Midbrain (tissue), 1 donor: ENCODE results near the gene FBXL17.

Source experiments
- DNase-seq: peaks from one replicate; lab custom pipeline; 2025; lab: John Stamatoyannopoulos, UW

Gene FBXL17

DNA sequence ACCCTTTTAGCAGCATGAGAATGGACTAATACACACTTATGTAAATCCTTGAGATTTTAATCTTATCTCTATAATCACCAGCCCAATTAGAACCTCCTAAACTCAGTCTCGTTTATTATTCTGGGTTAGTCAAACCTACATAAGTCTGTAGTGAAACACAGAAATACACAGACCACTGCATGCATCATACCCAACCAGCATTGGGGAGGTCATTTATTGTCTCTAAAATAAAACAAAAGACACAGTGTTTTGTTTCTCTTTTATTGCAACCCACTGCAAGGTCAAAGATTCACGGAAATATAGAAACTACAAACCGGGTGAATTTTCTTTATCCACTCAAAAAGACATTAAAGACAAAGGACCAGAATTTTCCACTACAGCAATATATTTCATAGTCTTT, 523.1 kb downstream of the FBXL17 start:
- DNase-seq, result no peak

GRCh38 chr5:107858324-107858723, 523.6 kb downstream of the FBXL17 start:
- DNase-seq, result no peak

- DNase-seq, result no peak
Measured at GRCh38 chr5:107857785-107858184, 524.1 kb downstream of the FBXL17 start.

DNA sequence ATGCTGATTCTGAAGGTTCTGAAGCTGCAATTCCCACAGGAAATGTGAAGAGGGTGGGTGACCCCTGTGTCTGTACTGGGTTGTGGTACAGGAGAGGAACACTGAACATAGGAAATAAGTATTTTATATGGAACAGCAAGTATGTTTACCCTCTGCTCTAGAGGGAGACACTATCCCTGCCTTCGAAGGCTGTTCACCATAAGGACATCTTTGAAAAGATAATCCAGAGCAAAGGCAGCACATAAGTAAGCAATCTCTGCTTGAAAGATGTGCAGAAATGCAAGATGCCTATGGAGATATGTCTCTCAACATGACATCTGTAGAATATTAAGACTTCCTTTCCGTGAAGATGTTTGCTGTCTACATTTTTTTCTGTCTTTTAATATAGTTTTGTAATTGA, 526.7 kb downstream of the FBXL17 start:
- no peak for DNase-seq

- DNase-seq, result no peak
Measured at GRCh38 chr5:107853696-107854095, 528.2 kb downstream of the FBXL17 start.

DNA sequence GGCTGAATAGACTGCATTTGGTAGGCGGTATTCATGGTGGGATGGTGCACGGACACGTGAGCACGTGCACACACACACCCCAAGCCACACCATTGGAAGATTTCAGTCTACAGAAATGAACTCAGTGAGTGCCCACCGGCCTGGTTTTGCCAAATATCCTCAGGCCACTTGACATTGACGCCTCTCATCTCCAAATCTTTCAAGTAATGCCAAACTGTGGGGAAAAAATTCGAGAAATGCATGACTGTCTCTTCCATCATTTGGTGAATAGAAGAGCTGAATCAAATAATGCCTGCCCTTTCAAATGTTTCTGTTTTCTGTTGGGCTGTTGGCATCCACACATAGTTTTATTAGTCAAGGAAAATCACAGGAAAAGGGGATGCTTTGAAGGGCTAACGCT, 528.9 kb downstream of the FBXL17 start:
- no peak for DNase-seq

DNA sequence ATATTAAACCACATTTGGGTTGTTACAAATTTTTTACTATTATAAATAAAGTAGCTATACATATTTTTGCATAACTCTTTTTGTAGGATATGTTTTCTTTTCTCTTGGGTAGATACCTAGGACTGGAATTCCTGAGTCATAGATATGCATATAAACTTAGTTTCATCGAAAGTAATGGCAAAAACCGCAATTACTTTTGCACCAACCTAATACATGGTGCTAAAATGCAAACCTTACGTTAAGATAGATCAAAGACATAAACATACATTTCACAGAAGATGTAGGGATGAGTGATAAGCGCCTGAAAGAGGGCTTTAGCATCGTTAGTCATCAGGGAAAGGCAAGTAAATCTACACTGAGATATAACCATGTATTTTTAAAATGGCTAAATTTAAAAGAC, 532.8 kb downstream of the FBXL17 start:
- no peak for DNase-seq

- DNase-seq, result no peak
Measured at GRCh38 chr5:107840592-107840991, 541.3 kb downstream of the FBXL17 start.

- no peak for DNase-seq
Measured at GRCh38 chr5:107840161-107840560, 541.7 kb downstream of the FBXL17 start.

DNA sequence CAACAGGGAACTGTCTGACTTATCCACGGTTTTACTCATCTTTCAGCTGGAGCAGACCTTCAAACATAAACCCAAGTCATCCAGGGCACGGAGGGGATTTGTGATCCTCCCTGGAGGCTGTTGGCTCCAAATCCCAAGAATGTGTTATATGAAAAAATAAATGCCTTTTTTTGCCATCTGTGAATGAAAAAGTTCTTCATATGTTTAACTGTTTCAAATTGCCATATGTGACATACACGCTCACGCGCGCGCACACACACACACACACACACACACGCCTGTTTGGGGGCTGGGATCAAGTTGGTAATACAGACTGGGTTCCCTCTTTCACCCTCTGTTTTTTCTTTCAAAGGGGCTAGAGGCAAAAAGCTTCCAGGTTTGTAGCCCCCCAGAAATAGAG, 546.8 kb downstream of the FBXL17 start:
- DNase-seq, result no peak

DNA sequence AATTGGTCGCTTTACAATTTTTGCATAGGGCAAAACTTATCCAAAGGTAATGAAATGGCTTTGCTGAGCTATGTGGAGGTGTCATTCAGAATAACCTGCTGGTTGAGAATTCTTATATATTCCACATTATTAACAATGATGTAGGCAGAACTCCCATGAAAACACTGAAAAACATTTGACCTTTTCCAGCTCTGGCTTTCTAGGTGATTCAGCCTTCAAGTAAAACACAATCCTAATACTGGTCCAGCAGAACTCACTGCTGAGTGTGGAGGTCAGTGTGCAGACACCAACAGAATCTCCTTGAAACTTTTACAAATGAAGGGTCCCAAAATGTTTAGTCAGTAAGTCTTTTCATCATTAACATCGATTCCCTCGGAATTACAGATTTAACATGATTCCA, 549.2 kb downstream of the FBXL17 start:
- DNase-seq, result no peak

DNA sequence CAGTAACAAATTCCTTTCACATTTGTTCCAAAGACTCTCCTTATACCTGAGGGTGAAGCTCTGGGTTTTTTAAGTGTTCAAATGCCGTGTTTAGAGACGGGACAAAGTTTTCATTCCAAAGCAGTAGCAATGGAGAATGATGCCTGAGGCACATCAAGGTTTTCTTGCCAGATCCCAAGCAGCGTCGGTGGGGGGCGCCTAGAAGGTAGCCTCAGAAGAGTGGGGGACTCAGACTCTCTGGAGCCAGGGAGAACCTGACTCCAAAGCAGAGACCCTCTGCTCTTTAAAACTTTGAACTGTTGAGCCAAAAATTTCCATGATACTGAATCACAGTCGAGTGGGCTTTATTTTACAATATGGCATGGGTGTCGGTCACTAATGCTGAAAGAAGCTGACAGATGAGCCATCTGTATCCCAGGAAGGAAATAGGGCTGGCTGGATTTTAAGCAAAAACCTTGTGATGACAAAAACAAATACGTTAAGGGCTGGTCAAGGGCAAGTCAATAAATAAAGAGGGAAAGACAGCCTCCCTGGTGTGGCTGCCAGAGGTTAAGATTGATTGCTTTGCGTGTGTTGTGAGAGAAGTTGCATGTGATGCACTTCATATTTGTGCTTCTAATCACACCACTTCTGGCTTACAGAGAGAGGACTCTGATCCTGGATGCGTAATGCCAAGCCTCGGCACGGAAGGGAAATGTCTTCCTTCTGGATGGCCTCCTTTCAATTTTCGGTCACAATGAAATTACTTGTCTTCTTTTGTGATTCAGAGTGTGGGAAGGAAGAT, 550.1 kb downstream of the FBXL17 start:
- no peak for DNase-seq

DNA sequence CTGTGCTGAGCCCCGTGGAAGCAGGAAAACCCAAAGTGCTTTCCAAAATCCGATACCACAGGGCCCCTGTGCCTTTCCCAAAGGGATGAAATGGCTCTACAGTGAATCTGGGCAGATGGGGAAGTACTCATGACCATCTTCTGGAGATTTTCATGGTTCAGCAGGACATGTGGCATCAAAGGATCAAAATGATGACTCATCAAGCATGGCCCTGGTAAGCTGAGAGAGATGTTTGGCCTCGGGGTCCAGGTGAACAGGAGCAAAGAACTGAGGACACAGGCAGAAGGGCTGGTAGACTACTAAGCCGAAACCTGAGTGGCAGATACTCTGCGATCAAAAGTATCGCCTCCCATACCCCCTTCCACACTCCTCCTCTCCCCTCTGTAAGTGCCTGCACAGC, 551.1 kb downstream of the FBXL17 start:
- DNase-seq, result no peak

DNA sequence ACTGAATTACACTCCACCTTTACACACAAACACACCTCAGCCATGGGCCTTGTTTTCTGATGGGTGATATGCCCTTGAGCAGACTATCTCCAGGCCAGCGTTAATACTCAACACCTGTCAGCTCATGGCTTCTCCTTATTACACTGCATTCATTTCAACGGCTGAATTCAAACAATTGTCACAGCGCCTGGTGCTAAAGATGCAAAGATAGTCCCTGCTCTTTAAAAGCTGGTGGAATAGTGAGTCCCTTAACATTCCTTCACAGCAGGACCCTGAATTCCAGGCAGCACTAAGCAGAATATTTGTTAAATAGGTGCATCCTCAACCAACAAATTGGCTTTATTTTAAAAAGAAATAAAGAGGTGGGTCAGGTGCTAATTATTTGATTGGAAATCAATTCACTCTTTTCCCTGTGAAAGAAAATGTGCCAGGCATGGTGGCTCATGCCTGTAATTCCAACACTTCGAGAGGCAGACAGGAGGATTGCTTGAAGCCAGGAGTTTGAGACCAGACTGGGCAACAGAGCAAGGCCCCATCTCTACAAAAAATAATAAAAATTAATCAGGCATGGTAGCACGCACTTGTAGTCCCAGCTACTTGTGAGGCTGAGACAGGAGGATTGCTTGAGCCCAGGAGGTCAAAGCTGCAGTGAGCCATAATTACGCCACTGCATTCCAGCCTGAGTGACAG, 555.4 kb downstream of the FBXL17 start:
- no peak for DNase-seq

GRCh38 chr5:107824821-107825220, 557.1 kb downstream of the FBXL17 start:
- no peak for DNase-seq

- no peak for DNase-seq
Measured at GRCh38 chr5:107821288-107821687, 560.6 kb downstream of the FBXL17 start.

DNA sequence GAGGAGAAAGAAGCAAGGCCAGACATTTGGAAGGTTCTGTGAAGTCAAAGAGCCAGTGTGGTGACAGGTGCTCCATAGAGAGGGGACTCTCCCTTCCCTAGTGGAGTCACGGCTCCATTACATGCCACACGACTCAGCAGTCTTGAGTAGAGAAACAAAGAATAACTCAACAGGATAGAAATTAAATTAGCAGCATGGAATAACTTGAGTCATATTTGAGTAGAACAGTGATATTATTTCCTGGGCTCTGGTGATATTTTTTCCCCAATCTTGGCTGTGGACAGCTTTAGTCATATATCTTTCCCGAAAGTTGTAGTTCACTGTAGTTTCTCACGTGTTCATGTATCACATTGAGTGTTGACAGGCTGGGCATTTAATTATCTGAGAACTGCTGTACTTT, 561.5 kb downstream of the FBXL17 start:
- DNase-seq, result no peak

GRCh38 chr5:107817951-107818350, 563.9 kb downstream of the FBXL17 start:
- no peak for DNase-seq

DNA sequence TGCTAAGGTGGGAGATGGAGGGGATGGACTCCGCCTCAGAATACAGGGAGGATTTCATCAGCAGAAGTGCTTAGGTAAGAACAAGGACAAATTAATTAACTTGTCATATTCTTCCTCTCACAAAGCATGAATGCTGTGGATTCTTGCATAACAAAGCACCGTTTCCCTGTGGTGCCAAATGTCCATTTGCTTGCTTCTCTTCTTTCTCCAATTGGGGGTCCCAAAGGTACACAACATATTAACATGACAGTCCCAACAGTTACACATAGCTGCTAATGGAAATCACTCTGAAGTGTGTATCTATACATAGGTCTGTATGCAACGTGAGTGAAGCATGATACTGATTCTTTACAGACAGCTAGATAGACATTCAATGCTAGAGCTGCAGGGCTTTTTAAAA, 564.5 kb downstream of the FBXL17 start:
- no peak for DNase-seq

DNA sequence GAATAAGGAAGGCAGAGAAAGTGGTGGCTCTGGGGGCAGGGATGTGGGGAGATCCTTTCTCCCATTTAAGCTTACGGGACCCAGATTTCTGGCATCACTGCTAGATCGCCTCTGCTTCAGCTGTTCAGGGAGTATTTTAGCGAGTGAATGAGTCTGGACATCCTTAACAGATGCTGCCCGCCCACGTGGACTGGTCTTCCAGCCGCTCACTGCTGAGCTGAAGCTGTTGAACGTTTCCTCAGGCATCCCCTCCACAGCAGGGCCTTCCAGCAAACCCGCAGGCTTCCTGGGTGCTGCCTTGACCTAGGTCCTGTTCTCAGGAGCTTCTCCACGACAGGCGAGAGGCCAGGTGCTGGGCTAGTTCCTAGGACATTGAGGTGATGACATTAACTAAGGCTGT, 566.8 kb downstream of the FBXL17 start:
- DNase-seq, result no peak

- no peak for DNase-seq
Measured at GRCh38 chr5:107814183-107814827, 567.6 kb downstream of the FBXL17 start.

- no peak for DNase-seq
Measured at GRCh38 chr5:107813559-107813958, 568.3 kb downstream of the FBXL17 start.

GRCh38 chr5:107812570-107813141, 569.2 kb downstream of the FBXL17 start:
- no peak for DNase-seq
